HEK293 (cell line): ENCODE results near the gene PRR27.

Source experiments
- KLF10 ChIP-seq: fragments of 450-650 bp; IDR thresholded peaks from 2 replicates; pipeline ENCODE4 v1.5.1; 2018; ENCODE audit warnings: missing biosample characterization, mild to moderate bottlenecking, missing genetic modification characterization
- PBX3 ChIP-seq: sonication (generic); formaldehyde crosslinking; IDR thresholded peaks from 2 replicates; pipeline ENCODE4 v1.8.1; 2022; ENCODE audit warnings: mild to moderate bottlenecking, moderate library complexity, missing genetic modification reagents
- SALL2 ChIP-seq: fragments of 450-650 bp; formaldehyde crosslinking; IDR thresholded peaks from 2 replicates; pipeline ENCODE4 v1.5.0; 2017; ENCODE audit warnings: missing biosample characterization, mild to moderate bottlenecking, missing genetic modification characterization, borderline replicate concordance
- ZBTB8A ChIP-seq: fragments of 450-650 bp; formaldehyde crosslinking; IDR thresholded peaks from 2 replicates; pipeline ENCODE4 v1.5.1; 2016; ENCODE audit warnings: missing biosample characterization, missing genetic modification characterization
- ZFP3 ChIP-seq: fragments of 450-650 bp; formaldehyde crosslinking; IDR thresholded peaks from 2 replicates; pipeline ENCODE4 v1.5.1; 2016; ENCODE audit warnings: low read depth, missing biosample characterization, missing genetic modification characterization
- ZNF211 ChIP-seq: fragments of 450-650 bp; formaldehyde crosslinking; IDR thresholded peaks from 2 replicates; pipeline ENCODE4 v1.5.1; 2016; ENCODE audit warnings: low read depth, missing biosample characterization, missing genetic modification characterization
- TF ChIP-seq, protein P1 (sequence below): fragments of 450-650 bp; formaldehyde crosslinking; IDR thresholded peaks from 2 replicates; pipeline ENCODE4 v1.5.1; 2016; ENCODE audit warnings: missing biosample characterization, missing genetic modification characterization
- TF ChIP-seq, protein P2 (sequence below): fragments of 450-650 bp; formaldehyde crosslinking; IDR thresholded peaks from 2 replicates; pipeline ENCODE4 v1.5.1; 2016; ENCODE audit warnings: missing biosample characterization, missing genetic modification characterization

DNA sequence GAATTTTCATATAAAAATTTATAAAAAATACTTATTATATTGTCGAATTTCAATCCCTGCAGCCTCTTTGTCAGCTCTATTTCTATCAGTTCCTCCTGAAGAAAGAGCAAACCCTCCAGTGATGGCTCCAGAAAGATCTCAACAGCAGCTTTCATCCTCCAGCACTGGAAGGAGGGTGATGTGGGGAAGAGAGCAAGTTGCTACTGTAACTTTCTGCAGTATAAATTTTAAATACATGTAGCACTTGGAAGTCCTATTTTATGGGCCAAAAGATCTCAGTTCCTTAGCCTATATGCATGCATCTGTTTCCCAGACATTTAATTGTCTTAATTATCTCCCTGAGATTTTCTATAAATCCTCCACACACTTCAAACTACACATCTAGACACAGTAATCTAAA is 27.8 kb downstream of the PRR27 start:
- TF ChIP-seq KLF10, result no peak
- no peak for TF ChIP-seq ZFP3
- TF ChIP-seq SALL2 (tag by site-specific recombination), result no peak
- TF ChIP-seq, protein P1, sequence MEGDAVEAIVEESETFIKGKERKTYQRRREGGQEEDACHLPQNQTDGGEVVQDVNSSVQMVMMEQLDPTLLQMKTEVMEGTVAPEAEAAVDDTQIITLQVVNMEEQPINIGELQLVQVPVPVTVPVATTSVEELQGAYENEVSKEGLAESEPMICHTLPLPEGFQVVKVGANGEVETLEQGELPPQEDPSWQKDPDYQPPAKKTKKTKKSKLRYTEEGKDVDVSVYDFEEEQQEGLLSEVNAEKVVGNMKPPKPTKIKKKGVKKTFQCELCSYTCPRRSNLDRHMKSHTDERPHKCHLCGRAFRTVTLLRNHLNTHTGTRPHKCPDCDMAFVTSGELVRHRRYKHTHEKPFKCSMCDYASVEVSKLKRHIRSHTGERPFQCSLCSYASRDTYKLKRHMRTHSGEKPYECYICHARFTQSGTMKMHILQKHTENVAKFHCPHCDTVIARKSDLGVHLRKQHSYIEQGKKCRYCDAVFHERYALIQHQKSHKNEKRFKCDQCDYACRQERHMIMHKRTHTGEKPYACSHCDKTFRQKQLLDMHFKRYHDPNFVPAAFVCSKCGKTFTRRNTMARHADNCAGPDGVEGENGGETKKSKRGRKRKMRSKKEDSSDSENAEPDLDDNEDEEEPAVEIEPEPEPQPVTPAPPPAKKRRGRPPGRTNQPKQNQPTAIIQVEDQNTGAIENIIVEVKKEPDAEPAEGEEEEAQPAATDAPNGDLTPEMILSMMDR (tag by site-specific recombination), result no peak
- no peak for TF ChIP-seq PBX3 (CRISPR knock-in tag)
- TF ChIP-seq ZBTB8A (tag by site-specific recombination), result no peak
- TF ChIP-seq, protein P2, sequence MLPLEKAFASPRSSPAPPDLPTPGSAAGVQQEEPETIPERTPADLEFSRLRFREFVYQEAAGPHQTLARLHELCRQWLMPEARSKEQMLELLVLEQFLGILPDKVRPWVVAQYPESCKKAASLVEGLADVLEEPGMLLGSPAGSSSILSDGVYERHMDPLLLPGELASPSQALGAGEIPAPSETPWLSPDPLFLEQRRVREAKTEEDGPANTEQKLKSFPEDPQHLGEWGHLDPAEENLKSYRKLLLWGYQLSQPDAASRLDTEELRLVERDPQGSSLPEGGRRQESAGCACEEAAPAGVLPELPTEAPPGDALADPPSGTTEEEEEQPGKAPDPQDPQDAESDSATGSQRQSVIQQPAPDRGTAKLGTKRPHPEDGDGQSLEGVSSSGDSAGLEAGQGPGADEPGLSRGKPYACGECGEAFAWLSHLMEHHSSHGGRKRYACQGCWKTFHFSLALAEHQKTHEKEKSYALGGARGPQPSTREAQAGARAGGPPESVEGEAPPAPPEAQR (tag by site-specific recombination), result no peak
- TF ChIP-seq ZNF211 (tag by site-specific recombination), result no peak
